Progenitor cell of endocrine pancreas (in vitro differentiated cells): ENCODE data around the gene NOL4L. TPM values are rescaled to one million over a fixed set of nuclear protein-coding genes. Genes with fewer than 3 reads are reported as not detected.
A peak's percentile ranks its signal among the peaks of the same experiment; 100 is the strongest.

Experiments
- DNase-seq: peaks from one replicate; pipeline ENCODE4 v3.0.0; 2021; ENCODE audit warnings: low spot score; ENCODE audit not compliant: unreplicated experiment
- H3K27ac Mint-ChIP-seq: 2 replicates; pipeline ENCODE4 v1.8.0; 2021; ENCODE audit warnings: mild to moderate bottlenecking, moderate library complexity, mixed read lengths
- H3K27me3 Mint-ChIP-seq: 2 replicates; pipeline ENCODE4 v1.8.0; 2021; ENCODE audit warnings: mixed read lengths
- H3K36me3 Mint-ChIP-seq: 2 replicates; pipeline ENCODE4 v1.8.0; 2022; ENCODE audit warnings: mixed read lengths; ENCODE audit not compliant: insufficient read depth
- H3K4me1 Mint-ChIP-seq: 2 replicates; pipeline ENCODE4 v1.8.0; 2021; ENCODE audit warnings: low read depth, mixed read lengths
- H3K4me3 Mint-ChIP-seq: 2 replicates; pipeline ENCODE4 v1.8.0; 2021; ENCODE audit warnings: low read depth, mild to moderate bottlenecking, moderate library complexity, mixed read lengths
- H3K9me3 Mint-ChIP-seq: 2 replicates; pipeline ENCODE4 v1.8.0; 2021; ENCODE audit warnings: low read depth, mixed read lengths
- CTCF ChIP-seq: fragments of 200-600 bp; sonication (generic); IDR thresholded peaks from one replicate; pipeline ENCODE4 v1.5.0; 2021; ENCODE audit warnings: antibody characterized with exemption, mild to moderate bottlenecking; ENCODE audit not compliant: unreplicated experiment
- total RNA-seq: library from RNA; stranded (reverse); gene quantifications from 2 replicates; pipeline ENCODE4 v1.2.1, GENCODE V29; 2021

NOL4L gene
- total RNA-seq, 1 donor from 2014 or later, result 90.4 TPM

DNA sequence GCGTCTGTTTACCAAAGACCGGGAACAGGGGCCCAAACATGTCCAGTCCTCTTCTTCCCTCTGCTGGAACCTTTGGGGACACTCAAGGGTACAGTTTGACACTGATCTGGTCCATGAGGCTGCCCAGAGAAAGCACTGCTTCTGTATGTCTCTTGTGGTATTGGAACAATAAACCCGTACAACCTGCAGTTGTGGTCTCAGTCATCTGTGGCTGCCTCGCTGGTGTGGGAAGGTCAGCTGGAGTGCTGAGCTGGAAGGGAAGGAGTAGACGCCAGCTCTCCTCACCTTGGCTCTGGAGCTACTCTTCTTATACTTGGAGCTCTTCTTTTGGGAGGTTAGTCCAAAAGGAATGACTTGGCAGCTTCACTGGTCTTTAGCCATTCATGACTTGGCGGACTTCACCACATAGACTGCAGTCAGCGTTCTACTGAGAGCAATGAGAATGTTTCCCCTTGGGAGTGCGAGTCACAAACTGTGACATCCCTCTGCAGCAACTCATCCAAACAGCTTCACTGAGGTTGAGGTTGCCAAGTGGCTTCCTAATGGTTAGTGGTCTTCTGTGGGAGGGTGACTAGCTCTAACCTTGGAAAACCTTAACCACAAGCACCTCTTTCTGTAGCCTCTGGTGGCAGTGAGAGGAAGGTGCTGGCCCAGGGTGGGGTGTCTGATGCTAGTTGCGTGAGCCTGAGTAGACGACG lies 145.9 kb downstream of the NOL4L start:
- peaks cover 37% of the 10 kb centered on the region for H3K36me3 Mint-ChIP-seq
- H3K27ac Mint-ChIP-seq, result peak overlapping the region; percentile 19
- no peak for TF ChIP-seq CTCF
- H3K4me3 Mint-ChIP-seq, result no peak overlapping the region
- DNase-seq, result no peak
- H3K4me1 Mint-ChIP-seq, result peaks cover 5% of the 10 kb centered on the region
- H3K9me3 Mint-ChIP-seq, result no peaks in the 10 kb centered on the region
- no peaks in the 10 kb centered on the region for H3K27me3 Mint-ChIP-seq

DNA sequence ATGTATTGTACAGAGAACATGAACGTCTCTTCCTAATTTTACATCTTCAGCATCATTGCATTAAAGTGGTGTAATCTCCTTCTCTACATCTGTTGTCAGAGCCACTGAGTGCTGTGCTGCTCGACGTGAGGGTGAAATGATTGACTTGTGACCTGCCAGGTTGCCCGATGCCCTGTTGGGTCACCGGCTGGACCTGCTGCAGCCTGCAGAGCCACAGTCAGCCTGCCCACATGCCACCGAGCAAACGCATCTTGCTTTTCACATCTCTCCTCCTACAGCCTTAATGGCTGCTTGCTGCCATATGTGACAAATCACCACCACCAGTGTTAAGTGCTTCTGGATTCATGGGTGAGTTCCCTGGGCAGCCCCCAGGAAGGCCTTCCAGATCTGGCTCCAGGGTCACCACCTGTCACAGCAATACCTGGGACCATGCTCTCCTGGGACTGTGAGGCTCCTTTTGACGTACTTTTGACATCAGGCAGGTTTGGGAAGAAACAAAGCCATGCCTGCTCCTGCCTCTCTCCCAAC lies 146.7 kb downstream of the NOL4L start:
- Mint-ChIP-seq H3K4me3 (no peak overlapping the region), H3K36me3 (peaks cover 39% of the 10 kb centered on the region), H3K4me1 (peaks cover 5% of the 10 kb centered on the region), H3K27me3 (no peaks in the 10 kb centered on the region), H3K27ac (no peak overlapping the region), H3K9me3 (no peaks in the 10 kb centered on the region)
- no peak for TF ChIP-seq CTCF
- no peak for DNase-seq

DNA sequence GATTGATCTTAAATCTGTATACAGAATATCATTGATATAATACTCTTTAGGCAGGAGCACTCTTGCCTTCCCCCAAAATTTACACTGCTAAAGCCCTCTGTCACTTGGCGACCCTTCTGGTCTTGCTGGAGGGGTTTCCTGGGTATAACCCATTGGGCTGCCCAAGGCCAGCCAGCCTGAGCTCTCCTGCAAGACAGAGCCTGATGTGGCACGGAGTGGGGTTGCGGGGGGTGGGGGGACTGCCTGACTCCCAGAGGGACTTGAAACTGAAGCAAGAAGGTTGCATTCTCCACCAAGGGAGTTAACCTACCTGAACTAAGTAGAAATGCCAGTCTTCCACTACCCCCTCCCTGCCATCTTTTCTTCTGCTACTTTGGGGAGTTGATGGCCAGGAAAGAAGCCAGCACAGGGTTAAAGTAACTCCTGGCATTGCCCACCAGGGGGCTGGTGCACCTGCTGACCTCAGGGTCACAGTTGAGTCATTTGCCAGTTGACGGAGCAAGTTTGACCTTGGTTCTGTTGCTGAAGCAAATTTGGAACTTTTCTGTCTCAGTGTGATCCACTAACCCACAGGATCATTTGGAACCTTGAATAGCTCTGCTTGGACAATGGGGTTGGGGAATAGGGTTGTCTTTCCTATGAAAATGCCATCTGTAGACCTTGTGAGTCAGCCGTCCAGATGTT lies 147.6 kb downstream of the NOL4L start:
- DNase-seq, result no peak
- peak; percentile 74 for TF ChIP-seq CTCF
- Mint-ChIP-seq H3K9me3 (no peaks in the 10 kb centered on the region), H3K4me3 (no peak overlapping the region), H3K27me3 (no peaks in the 10 kb centered on the region), H3K36me3 (peaks cover 42% of the 10 kb centered on the region), H3K27ac (no peak overlapping the region), H3K4me1 (peaks cover 3% of the 10 kb centered on the region)

DNA sequence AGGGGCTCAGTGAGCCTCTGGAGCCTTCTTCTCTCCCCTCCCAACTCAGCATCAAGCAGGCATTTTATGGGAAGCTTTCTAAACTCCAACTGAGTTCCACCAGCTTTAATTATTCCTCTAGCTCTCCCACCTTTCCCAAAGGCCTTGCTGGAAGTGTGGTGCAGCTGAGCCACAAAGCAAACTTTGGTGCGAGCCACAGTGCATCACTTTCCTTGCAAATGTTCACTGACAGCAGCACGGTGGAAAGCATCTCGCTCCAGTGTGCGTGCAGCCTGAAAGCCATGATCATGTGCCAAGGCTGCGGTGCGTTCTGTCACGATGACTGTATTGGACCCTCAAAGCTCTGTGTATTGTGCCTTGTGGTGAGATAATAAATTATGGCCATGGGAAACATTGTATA lies 148.2 kb downstream of the NOL4L start:
- no peak for TF ChIP-seq CTCF
- no peak for DNase-seq
- H3K4me3 Mint-ChIP-seq, result no peak overlapping the region
- H3K9me3 Mint-ChIP-seq, result no peaks in the 10 kb centered on the region
- H3K27me3 Mint-ChIP-seq, result no peaks in the 10 kb centered on the region
- H3K36me3 Mint-ChIP-seq, result peaks cover 42% of the 10 kb centered on the region
- peaks cover 3% of the 10 kb centered on the region for H3K4me1 Mint-ChIP-seq
- H3K27ac Mint-ChIP-seq, result no peak overlapping the region

DNA sequence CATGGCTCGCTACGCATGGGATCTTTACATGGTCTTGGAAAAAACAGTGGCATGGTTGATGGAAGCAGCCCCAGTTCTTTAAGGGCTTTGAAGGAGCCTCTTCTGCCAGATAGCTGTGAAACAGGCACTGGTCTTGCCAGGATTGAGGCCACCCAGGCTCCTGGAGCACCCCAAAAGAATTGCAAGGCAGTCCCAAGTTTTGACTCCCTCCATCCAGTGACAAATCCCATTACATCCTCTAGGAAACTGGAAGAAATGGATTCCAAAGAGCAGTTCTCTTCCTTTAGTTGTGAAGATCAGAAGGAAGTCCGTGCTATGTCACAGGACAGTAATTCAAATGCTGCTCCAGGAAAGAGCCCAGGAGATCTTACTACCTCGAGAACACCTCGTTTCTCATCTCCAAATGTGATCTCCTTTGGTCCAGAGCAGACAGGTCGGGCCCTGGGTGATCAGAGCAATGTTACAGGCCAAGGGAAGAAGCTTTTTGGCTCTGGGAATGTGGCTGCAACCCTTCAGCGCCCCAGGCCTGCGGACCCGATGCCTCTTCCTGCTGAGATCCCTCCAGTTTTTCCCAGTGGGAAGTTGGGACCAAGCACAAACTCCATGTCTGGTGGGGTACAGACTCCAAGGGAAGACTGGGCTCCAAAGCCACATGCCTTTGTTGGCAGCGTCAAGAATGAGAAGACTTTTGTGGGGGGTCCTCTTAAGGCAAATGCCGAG lies 148.8 kb downstream of the NOL4L start:
- H3K4me1 Mint-ChIP-seq, result peaks cover 3% of the 10 kb centered on the region
- no peak for TF ChIP-seq CTCF
- H3K27me3 Mint-ChIP-seq, result no peaks in the 10 kb centered on the region
- H3K27ac Mint-ChIP-seq, result no peak overlapping the region
- no peaks in the 10 kb centered on the region for H3K9me3 Mint-ChIP-seq
- DNase-seq, result no peak
- peaks cover 40% of the 10 kb centered on the region for H3K36me3 Mint-ChIP-seq
- no peak overlapping the region for H3K4me3 Mint-ChIP-seq
